NCI-H82 treated with DMSO at 0.1 percent for 48 hours (cell line): Measurements from ENCODE around the gene MST1.
A peak's percentile ranks its signal among the peaks of the same experiment; 100 is the strongest.

ENCODE experiments used
- DNase-seq: peaks from one replicate; lab custom pipeline; 2025; ENCODE audit not compliant: unreplicated experiment; lab: John Stamatoyannopoulos, UW

MST1 gene

DNA sequence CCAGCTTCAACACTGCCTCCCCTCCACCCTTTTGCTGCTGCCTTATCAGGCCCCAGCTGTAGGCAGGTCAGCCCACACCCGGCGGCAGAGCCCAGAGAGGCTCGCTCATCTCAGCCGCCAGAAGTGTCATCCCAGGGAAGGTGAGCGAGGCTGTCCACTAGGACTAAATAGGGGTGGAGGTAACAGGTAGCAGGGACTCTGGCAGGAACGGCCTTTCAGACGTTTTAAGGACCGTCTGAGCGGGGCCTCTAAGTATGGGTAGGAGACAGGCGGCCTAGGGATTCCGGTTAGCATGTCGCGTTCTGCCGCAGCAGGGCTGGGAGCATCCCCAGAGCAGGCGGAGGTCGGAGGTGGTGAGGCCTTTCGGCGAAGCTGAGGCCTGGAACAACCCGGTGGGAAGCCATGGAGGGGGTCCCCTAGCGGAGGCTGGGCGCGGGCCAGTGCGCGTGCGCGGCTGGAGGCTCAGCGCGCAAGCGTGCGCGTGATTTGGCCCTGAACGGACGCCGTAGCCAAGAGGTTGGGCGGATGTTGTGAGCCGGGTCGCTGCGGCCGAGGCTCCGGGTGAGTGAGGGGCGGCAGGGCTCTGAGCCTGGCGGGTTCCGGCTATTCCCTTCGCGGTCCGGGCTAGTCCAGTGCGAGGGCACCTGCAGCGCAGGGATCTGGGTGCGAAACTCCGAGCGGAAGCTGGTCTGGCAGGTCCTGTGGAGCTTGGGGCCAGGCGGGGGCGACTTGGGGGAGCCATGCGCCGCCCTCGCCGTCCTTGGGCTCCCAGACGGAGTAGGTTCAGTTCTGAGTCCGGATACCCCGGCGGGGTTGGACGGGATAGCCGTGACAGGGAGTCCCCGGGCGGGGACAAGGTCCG lies at the start of gene MST1, which contains the start of gene RNF123:
Gene MST1, minus strand, starts transcription at position 429 of the 862 bp plus-strand sequence. CDS start 783 bp downstream, outside the sequence.
Gene RNF123, plus strand, starts transcription at position 512 of the 862 bp plus-strand sequence. CDS start 1,609 bp downstream, outside the sequence.
- DNase-seq: no peak

DNA sequence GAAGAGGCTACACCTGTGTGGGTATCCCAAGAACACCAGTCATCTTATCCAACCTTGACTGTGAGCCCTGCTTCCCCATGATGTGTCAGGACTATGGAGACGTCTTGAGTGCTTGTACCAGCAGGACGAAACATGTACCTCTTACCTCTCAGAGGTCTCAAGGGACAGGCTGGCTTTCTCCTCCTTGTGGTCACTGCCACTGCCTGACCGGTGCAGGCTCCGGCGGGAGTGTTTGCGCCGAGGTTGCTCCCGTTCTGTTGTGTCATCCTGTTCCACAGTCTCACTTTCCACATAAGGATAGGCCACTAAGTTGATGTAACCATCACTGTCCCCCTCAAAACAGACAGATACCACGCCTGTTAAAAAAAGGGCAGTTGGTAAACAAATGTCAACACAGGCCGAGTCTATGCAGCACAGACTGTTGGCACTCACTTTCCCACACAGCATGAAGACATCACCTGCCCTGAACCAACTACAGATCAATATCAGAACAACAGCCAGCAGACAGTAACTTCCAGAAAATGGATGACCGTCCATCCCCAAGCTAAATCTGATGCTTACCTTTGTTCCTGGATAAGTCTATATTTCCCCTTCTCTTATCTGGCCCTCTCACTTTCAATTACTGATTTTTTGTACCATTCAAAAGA lies 48.9 kb upstream of the MST1 start:
- DNase-seq: no peak

DNA sequence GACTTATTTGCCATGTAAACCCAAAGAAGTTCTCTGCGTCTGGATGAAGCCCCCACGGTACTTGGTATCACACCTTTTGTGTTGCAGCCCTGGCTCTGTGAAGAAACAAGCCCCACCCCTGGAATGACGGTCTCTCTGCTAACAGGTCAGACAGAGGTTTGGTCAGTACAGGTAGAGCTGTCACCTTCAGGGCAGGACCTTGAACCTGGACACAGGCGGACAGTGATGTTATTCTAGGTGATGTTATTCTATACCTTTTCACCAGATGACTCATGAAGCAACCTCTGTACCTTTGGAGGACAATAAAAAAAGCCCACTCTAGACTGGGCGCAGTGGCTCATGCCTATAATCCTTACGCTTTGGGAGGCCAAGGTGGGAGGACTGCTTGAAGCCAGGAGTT lies 45.5 kb upstream of the MST1 start:
- DNase-seq: no peak

DNA sequence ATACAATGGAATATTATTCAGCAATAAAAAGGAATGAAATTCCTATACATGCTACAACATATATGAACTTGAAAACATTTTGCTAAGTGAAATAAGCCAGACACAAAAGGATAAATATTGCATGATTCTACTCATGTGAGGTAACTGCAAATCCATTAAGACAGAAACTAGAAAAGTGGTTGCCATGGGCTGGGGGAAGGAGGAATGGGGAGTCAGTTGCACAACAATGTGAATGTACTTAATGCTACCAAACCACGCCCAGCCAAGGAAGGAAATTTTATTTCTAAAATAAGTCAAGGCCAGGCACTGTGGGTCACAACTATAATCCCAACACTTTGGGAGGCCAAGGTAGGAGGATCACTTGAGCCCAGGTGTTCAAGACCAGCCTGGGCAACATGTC lies 44.3 kb upstream of the MST1 start:
- DNase-seq: no peak

DNA sequence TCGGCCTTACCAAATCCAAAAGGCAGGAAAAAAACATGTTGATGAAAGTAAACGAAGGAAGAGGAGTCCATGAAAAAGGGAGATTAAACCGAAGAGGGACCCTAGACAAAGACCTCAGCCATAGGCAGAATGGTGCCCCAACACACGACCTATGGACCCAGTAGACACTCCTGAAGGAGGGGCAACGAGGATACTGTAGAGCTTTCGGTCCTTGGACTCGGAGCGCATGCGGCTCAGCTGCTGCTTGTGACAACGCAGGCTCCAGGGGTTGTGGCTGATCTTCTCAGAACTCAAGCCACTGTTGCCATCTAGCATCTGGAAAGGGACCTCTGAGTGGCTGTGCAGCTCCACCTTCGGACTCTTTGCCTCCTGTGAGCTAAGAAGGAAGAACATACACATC lies 43.3 kb upstream of the MST1 start:
- no peak for DNase-seq

DNA sequence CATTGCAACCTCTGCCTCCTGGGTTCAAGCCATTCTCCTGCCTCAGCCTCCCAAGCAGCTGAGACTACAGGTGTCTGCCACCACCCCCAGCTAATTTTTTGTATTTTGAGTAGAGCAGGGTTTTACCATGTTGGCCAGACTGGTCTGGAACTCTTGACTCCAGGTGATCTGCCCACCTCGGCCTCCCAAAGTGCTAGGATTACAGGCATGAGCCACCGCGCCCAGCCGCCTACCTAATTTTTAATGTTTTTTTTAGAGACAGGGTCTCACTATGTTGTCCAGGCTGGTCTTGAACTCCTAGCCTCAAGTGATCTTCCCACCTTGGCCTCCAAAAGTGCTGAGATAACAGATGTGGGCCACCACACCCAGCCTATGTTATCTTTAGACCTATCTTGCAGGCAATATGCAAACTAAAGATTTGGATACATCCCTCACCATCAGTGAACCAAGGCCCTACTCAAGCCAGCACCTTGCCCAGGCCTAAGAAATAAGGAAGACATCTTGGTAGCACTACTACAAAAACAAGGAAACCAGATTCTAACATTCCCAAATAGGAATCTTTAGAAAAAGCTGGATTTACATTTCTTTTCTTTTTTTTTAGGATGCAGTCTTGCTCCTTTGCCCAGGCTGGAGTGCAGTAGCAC lies 40.8 kb upstream of the MST1 start:
- no peak for DNase-seq

DNA sequence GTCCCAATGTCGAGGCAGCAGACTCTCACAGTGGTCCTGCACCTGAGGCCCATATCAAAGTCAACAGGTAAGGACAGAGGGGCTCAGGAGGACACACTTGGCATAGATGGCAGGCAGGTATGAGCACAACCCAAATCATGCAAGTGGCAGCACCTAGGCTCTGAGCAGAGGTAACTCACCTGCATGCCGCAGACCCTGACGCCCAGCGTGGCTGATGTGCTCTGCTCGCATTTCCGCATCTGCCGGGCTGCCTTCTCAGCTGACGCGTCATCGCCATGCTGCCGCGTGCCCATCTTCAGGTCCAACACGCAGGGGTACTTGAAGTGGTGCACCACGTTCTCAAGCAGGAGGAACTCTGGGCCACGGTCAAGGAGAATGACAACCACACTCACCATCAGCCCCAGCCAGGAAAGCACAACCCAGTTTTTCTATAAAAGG lies 38.7 kb upstream of the MST1 start:
- DNase-seq: no peak

DNA sequence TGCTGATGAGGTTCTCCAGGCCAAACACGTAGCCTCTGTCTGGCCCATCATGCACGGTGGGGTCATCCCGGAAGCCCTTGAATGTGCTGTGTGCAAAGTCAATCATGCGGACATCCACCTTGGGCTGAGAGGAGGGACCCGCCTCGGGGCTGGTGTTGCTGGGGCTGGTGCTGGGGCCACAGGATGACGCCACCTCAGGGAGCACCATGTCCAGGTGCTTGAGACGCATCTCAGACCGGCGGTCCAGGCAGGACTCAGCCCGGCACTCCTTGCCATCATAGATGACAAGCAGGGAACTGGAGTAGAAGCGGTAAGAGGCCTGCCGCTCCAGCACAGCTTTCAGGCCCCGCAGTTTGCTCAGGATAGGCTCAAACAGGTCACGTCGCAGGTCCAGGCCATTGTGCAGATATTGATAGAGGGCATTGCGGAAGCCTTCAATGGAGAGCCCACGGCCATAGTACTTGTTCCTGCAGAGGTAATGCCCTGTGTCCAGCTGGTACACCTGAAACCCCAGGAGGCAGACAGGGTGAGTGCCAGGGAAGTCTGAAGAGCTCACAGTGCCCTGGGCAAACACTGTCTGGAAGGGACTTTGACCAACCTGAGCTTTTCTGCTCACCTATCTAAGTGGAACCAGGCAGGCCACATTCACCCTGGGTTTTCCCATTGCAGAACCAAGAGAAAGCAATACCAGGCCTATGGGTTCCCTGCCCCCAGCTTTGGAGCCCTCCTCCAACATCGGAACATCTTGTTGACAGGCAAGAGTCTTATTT lies 38.1 kb upstream of the MST1 start:
- DNase-seq: no peak

DNA sequence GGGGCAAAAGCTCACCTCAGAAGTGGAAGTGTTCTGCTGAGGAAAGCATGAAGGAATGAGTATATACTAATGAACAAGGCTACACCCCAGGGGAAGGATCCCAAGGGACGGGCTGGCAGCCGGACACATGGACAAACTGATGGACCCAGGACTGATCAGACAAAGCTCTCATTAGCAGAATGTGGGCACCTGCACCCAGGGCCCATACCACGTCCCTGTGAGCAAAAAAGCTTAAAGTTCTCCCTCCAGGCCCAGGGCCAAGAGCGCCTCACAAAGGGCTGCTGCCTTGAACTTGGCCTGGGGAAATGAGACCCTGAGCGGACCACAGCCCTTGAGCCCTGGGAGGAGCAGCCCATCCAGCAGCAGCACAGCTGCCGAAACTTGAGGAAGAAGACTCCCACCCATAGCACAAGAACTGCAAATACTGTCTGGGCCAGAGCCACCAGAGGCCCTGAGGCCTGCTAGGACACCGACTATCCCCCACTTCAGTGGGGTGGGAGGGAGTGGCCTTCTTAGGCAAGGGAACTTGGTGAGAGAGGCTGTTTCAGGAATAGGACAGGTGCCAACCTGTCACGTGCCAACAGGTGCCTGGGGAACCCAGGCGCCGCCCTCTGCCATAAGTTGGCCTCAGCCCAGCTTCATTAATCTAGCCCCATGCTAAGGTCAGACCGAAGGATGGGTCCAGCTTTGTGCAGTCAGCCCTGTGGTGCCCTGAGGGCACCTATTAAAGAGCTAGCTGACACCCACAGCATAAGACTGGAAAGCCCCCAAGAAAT lies 36.8 kb upstream of the MST1 start:
- DNase-seq: no peak

DNA sequence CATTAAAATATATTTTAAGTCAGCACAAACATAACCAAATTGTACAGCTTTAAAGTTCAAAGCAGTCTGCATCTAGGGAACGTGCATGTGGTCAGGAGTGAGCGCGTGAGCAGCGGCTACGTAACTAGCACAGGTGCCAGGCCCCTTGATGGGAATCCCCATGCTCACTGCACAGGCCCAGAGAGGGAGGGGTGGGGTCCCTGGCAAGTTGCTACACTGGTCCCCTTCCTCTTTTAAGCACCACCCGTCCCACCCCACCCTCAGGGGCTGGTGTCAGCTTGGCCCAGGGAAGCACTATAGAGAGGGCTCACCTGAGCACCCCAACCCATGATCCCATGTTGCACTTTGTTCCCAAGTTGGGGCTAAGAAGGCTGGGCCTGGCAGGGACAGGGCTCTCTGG lies 35.3 kb upstream of the MST1 start:
- DNase-seq: no peak

DNA sequence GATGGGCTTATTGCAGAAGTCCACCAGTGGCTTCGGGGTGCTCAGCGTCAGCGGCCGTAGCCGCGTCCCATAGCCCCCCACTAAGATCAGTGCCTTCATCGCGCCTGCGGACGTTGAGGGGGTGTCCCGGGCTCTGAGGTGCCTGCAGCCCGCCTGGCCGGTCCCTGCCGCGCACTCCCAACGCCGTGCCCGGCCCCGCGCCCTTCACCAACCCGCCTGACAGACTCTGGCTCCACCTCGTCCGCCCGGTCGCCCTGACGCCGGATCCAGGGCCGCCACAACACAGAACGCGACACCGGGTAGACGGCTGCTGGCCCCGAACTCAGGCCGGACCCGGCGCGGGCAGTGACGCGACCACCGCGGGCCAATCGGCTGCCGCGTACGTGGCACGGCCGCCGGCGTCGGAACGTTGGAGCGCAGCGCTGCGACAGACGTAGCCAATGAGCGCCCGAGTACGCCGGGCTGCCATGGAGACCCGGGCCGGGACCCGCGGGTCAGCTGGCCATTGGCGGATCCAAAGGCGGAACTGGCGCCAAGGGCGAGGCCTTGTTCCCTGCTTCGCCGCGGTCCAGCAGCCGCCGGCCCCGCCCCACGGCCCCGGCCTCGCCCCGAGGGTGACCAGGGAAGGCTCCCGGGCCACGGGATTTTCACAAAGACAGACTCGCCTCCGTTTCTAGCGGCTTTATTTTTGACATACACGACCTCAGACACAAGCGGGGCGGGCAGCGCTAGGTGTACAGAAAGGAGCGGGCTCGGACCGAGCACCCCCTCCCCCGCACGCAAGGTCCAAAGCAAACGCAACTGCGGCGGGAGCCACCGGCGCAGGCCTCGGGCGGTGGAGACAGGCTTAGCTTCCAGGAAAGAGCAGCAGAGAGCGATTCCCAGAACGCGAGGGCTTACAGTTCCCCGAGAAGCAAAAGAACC lies 34.6 kb upstream of the MST1 start, which contains the start of gene GMPPB:
Gene GMPPB, minus strand, starts transcription at position 324 of the 924 bp plus-strand sequence. Its CDS starts 225 bp downstream, at position 99.
- peak; percentile 74 for DNase-seq

DNA sequence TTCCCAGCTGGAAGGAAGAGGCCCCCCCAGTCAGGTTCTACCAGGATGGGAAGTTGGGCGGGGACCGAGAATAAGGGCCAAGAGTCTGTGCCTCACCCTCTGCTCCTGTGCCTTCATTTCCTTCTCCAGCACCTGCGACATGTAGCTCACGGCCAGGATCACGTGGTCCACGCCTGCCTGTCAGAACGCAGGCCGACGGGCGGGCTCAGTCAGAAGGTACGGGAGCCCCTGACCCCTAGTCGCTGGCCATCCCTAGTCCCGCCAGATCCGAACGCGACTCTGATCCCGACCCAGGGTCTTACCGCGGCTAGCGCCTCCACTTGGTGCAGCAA lies 34.0 kb upstream of the MST1 start:
- no peak for DNase-seq

DNA sequence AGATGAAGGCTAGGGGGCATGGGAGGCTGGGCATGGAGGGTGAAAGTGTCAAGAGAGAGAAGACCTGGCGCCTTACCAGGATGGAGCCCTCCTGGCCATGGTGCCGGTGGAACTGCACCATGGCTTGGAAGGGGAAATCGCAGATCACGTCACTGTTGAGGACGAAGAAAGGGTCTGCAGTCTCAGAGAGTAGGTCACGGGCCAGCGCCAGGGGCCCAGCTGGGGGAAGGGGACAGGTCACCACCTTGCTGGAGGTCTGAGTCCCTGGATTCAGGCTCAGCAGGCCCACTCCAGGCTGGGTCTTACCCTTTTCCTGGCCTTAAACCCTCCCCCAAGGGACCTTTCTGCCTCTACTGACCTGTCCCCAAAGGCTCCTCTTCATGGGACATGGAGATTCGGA lies 33.6 kb upstream of the MST1 start:
- DNase-seq: no peak

DNA sequence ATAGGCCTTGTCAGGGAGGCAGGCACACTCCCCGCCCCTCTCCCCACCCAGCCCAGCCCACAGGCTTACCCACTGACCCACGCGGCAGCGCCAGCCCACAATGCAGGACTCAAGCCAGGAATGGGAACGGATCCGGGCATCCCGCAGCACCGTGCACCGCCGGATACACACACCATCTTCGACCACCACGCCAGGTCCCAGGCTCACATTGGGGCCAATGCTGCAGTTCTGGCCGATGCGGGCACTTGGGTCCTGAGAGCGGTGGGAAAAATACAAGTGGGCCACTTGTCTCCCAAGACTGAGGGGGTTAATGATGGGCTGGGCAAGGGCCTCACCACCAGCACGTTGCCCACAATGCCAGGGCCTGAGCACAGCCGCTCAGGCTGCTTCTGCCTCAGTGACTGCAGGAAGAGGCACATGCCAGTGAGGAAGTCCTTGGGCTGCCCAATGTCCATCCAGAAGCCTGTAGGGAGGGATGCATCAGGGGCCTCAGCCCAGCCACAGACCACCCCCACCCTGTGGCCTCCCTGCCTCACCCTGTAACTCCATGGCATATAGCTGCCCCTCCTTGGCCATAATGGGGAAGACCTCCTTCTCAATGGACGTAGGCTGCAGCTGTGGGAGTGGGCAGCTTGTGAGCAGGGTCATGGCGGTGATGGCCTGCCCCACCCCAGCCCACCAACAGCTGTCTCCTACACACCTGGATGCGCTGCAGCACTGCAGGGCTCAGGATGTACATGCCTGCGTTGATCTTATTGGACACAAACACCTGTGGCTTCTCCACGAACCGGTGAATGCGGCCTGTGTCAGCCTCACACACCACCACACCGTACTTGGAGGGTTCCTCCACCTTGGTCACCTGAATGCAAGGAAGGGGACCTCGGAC lies 32.9 kb upstream of the MST1 start:
- no peak for DNase-seq

DNA sequence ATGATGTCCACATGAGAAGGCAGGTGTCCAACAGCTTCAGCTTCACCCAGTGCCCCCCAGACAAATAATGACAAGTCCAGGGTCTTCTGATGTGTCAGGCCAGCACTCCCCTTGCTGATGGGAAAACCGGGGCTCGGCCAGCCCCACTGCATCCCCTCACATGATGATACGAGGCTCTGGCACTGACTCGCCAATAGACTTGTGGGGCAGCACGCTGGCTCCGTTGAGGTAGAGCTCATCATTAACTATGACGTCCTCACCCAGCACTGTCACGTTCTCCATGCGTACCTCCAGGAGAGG lies 32.3 kb upstream of the MST1 start:
- no peak for DNase-seq

DNA sequence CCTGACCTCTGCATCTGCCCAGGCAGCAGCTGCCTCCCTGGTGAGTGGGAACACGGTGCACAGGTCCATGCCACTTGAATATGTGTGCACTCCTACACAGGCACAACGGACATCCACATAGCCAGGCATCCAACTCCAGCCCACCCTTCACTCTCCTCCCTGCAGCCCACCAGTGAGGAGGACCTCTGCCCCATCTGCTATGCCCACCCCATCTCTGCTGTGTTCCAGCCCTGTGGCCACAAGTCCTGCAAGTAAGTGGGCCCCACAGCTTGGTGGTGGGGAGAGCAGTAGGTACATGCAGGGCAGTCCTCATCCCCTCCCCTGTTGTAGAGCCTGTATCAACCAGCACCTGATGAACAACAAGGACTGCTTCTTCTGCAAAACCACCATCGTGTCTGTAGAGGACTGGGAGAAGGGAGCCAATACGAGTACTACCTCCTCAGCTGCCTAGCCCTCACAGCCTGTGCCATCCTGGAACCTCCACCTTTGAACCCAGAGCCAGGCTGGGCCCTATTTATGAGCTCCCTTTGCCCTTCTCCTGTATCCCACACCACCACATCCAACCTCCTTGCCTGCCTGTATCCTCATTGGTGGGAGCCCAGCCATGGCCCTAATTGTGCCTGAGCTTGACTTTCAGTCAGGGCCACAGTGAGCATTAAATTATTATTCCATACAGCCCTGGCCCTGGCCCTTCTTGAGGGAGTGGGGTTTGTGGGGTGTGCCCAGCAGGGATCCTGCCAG lies 31.8 kb upstream of the MST1 start:
- no peak for DNase-seq

DNA sequence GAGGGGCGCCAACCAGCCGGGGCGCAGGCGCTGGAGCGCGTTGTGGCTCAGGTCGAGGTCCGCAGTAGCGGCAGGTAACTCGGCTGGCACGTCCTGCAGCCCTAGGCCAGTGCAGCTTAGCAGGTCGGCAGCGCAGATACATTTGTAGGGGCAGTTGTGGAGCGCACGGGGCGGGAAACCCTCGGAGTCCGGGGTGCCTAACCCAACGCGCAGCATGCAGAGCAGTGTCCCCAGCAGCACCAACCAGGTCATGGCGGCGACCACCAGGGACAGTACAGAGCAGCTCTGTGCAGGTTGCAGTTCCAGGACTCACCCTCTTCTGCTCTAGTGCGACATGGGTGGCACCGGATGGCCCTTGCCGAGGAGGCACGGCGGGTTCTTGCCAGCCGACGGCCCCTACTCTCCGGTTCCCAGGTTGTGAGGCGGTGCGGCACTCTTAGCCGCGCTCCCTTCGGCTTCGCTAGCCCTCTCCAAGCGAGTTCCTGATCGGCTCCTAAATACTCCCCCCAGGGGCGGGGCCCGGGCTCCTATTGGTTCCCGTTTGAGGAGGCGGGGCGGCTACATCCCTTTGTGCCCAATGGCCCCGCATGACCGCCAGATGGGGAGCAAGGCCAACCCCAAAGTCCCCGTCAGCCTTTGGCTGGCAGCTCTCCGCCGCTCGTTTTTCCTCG lies 30.1 kb upstream of the MST1 start, which contains the start of gene AMIGO3:
Gene AMIGO3, minus strand, starts transcription at position 471 of the 671 bp plus-strand sequence. Its CDS starts 219 bp downstream, at position 252.
- DNase-seq: peak; percentile 75
